Stomach (tissue), 4 donors: ENCODE measurements around the gene GALR3.

Experiments used
- POLR2A ChIP-seq, 4 donors: fragments of 450-650 bp; IDR thresholded peaks; one replicate each; pipeline ENCODE4 v1.6.1; 2016; ENCODE audit warnings: antibody characterized with exemption in 4 of 4, control low read depth in 2 of 4, mild to moderate bottlenecking in 1 of 4, moderate library complexity in 1 of 4
- POLR2AphosphoS5 ChIP-seq, 3 donors: sonication (generic); formaldehyde crosslinking; IDR thresholded peaks; one replicate each; pipeline ENCODE4 v1.6.1; 2016; ENCODE audit warnings: antibody characterized with exemption in 3 of 3
- TF ChIP-seq, protein P1 (sequence below), 7 experiments: fragments of 450-650 bp in 4 of 7; fragments of 200-600 bp in 3 of 7; sonication (generic) in 3 of 7; IDR thresholded peaks; one replicate each; pipeline ENCODE4 v1.5.1; 2016 to 2019; ENCODE audit warnings: antibody characterized with exemption in 7 of 7, control low read depth in 2 of 7, mild to moderate bottlenecking in 1 of 7

DNA sequence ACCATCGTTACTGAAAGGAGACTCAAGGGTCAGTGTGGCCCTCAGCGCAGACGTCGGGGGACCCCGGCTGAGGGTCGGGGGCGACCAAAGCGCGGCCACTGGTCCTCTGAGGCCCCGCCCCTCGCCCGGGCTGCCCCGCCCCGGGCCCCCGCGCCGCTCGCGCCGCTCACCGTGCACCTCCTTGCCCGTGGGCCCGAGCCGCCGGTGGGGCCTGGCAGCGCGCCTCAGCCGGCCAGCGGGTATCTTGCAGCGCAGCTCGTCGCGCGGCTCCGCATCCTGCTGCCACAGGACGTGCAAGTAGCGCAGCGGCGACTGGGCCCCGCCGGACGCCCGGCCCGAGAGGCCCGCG is 20.5 kb downstream of the GALR3 start:
- TF ChIP-seq, protein P1, sequence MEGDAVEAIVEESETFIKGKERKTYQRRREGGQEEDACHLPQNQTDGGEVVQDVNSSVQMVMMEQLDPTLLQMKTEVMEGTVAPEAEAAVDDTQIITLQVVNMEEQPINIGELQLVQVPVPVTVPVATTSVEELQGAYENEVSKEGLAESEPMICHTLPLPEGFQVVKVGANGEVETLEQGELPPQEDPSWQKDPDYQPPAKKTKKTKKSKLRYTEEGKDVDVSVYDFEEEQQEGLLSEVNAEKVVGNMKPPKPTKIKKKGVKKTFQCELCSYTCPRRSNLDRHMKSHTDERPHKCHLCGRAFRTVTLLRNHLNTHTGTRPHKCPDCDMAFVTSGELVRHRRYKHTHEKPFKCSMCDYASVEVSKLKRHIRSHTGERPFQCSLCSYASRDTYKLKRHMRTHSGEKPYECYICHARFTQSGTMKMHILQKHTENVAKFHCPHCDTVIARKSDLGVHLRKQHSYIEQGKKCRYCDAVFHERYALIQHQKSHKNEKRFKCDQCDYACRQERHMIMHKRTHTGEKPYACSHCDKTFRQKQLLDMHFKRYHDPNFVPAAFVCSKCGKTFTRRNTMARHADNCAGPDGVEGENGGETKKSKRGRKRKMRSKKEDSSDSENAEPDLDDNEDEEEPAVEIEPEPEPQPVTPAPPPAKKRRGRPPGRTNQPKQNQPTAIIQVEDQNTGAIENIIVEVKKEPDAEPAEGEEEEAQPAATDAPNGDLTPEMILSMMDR (IDR thresholded peaks at IDR 0.05), result no peak
- TF ChIP-seq POLR2AphosphoS5 (IDR thresholded peaks at IDR 0.05), result no peak
- no peak for TF ChIP-seq POLR2A (IDR thresholded peaks at IDR 0.05)
